A673 (cell line): ENCODE data around the gene GDF9. TPM values are rescaled to one million over a fixed set of nuclear protein-coding genes. Genes with fewer than 3 reads are reported as not detected.

Experiments used
- BruUV-seq: library from RNA; stranded (reverse); fragments of 400-500 nt; replicated peaks from 2 replicates; lab custom pipeline; 2021; lab: Mats Ljungman, UMichigan
- CTCF ChIA-PET: fragments of 300-600 bp; sonication (Branson Sonifier 250); formaldehyde crosslinking; loops from one replicate; lab custom pipeline; 2022; ENCODE audit warnings: antibody characterized with exemption; lab: Charles Lee
- POLR2A ChIA-PET: fragments of 300-600 bp; sonication (Branson Sonifier 250); formaldehyde crosslinking; loops from one replicate; lab custom pipeline; 2022; ENCODE audit warnings: antibody characterized with exemption; ENCODE audit not compliant: low non-redundant PET; lab: Charles Lee
- DNase-seq: peaks from one replicate; pipeline ENCODE4 v3.0.0-alpha.2; 2015; ENCODE audit warnings: low spot score
- H3K27ac ChIP-seq: fragments of 200-600 bp; sonication (generic); 2 replicates; pipeline ENCODE4 v1.5.1; 2016; ENCODE audit warnings: mixed run types, low read depth, mild to moderate bottlenecking, mixed read lengths, antibody characterized with exemption, low read length; ENCODE audit not compliant: poor library complexity, severe bottlenecking
- H3K27me3 ChIP-seq: fragments of 200-600 bp; sonication (generic); replicated peaks from 2 replicates; pipeline ENCODE4 v1.6.1; 2017; ENCODE audit warnings: mixed run types, low read depth, mild to moderate bottlenecking, mixed read lengths, antibody characterized with exemption, low read length; ENCODE audit not compliant: insufficient read depth, poor library complexity
- H3K36me3 ChIP-seq: fragments of 200-600 bp; sonication (generic); 2 replicates; pipeline ENCODE4 v1.6.1; 2016; ENCODE audit warnings: mixed run types, mild to moderate bottlenecking, mixed read lengths, antibody characterized with exemption, low read length; ENCODE audit not compliant: insufficient read depth, poor library complexity, severe bottlenecking
- H3K4me1 ChIP-seq: fragments of 200-600 bp; sonication (generic); 2 replicates; pipeline ENCODE4 v1.6.1; 2017; ENCODE audit warnings: mixed run types, mild to moderate bottlenecking, mixed read lengths, antibody characterized with exemption, low read length; ENCODE audit not compliant: insufficient read depth, poor library complexity, severe bottlenecking
- H3K4me3 ChIP-seq: fragments of 200-600 bp; sonication (generic); 2 replicates; pipeline ENCODE4 v1.5.1; 2016; ENCODE audit warnings: low read depth, mixed run types, mild to moderate bottlenecking, mixed read lengths, low read length; ENCODE audit not compliant: poor library complexity, severe bottlenecking
- H3K9me3 ChIP-seq: fragments of 200-600 bp; sonication (generic); 2 replicates; pipeline ENCODE4 v1.6.1; 2016; ENCODE audit warnings: mixed run types, low read depth, mild to moderate bottlenecking, mixed read lengths, antibody characterized with exemption, low read length; ENCODE audit not compliant: poor library complexity, severe bottlenecking
- EZH2 ChIP-seq: fragments of 200-600 bp; sonication (generic); IDR thresholded peaks from 2 replicates; pipeline ENCODE4 v1.6.1; 2017; ENCODE audit warnings: borderline replicate concordance, low read depth, mild to moderate bottlenecking, mixed read lengths, antibody characterized with exemption, low read length; ENCODE audit not compliant: poor library complexity, severe bottlenecking
- intact Hi-C: fragments of 100-400 bp; cut with micrococcal nuclease; formaldehyde crosslinking; loops from one replicate; pipeline ENCODE4 v1.10.0; 2022; ENCODE audit not compliant: unreplicated experiment
- total RNA-seq: library from RNA; stranded (reverse); gene quantifications from 2 replicates; pipeline ENCODE4 v1.2.3, GENCODE V29; 2021
- TF ChIP-seq, protein P1 (sequence below): fragments of 300-800, 200-600 bp; sonication (generic); conservative IDR thresholded peaks from 2 replicates; pipeline ENCODE4 v1.5.1; 2017; ENCODE audit warnings: low read depth, mild to moderate bottlenecking, antibody characterized with exemption, low read length, moderate library complexity, mixed read lengths

The GDF9 gene
- total RNA-seq, 1 experiment from 2014 or later: 0.32 TPM

DNA sequence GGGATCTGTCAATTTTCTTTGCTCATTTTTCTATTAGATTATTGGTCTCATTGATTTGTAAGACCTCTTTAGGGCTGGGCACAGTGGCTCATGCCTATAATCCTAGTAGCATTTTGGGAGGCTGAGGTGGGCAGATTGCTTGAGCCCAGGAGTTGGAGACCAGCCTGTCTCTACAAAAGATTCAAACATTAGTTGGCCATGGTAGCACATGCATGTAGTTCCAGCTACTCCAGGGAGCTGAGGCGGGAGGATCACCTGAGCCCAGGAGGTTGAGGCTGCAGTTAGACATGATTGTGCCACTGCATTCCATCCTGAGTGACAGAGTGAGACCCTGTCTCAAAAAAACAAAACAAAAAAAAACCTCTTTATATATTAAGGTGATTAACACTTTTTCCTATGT, 29.4 kb downstream of the GDF9 start:
- Histone ChIP-seq H3K4me3 (no peak overlapping the region), H3K4me1 (no peaks in the 10 kb centered on the region), H3K9me3 (no peaks in the 10 kb centered on the region), H3K36me3 (no peaks in the 10 kb centered on the region), H3K27ac (no peak overlapping the region), H3K27me3 (no peaks in the 10 kb centered on the region)
- ChIA-PET POLR2A (no interaction called here), CTCF (interaction anchor here (0.5 kb wide), 1 partner anchor 1968 kb away, joined by 7 read pairs; no protein-coding TSS in a partner anchor)
- intact Hi-C loops: no loop called here
- no TSS peak for BruUV-seq
- TF ChIP-seq EZH2: no peak
- TF ChIP-seq, protein P1, sequence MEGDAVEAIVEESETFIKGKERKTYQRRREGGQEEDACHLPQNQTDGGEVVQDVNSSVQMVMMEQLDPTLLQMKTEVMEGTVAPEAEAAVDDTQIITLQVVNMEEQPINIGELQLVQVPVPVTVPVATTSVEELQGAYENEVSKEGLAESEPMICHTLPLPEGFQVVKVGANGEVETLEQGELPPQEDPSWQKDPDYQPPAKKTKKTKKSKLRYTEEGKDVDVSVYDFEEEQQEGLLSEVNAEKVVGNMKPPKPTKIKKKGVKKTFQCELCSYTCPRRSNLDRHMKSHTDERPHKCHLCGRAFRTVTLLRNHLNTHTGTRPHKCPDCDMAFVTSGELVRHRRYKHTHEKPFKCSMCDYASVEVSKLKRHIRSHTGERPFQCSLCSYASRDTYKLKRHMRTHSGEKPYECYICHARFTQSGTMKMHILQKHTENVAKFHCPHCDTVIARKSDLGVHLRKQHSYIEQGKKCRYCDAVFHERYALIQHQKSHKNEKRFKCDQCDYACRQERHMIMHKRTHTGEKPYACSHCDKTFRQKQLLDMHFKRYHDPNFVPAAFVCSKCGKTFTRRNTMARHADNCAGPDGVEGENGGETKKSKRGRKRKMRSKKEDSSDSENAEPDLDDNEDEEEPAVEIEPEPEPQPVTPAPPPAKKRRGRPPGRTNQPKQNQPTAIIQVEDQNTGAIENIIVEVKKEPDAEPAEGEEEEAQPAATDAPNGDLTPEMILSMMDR: no peak
- no peak for DNase-seq

DNA sequence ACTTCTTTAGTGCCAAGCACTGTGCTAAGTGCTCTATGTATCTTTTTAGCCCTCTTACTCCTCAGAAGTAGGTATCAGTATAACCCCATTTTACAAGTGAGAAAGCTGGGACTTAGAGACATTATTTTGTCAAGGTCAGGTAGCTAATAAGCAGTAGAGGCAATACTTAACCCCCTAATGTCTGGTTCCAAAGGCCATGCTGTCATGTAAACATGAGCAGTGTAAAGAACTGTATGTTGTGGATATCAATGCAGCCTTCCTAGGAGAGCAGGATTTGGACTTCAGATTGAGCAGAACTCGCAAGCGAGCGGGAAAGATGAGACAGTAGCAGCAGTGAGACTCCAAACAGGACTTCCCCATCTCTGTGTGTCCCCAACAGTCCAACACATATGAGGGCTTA, 32.2 kb downstream of the GDF9 start:
- Histone ChIP-seq H3K4me1 (peaks cover 2% of the 10 kb centered on the region), H3K9me3 (no peaks in the 10 kb centered on the region), H3K27ac (no peak overlapping the region), H3K4me3 (no peak overlapping the region), H3K27me3 (peaks cover 6% of the 10 kb centered on the region), H3K36me3 (no peaks in the 10 kb centered on the region)
- BruUV-seq: no TSS peak
- no peak for DNase-seq
- ChIA-PET CTCF (no interaction called here), POLR2A (no interaction called here)
- intact Hi-C loops: no loop called here
- TF ChIP-seq, protein P1: no peak
- no peak for TF ChIP-seq EZH2

DNA sequence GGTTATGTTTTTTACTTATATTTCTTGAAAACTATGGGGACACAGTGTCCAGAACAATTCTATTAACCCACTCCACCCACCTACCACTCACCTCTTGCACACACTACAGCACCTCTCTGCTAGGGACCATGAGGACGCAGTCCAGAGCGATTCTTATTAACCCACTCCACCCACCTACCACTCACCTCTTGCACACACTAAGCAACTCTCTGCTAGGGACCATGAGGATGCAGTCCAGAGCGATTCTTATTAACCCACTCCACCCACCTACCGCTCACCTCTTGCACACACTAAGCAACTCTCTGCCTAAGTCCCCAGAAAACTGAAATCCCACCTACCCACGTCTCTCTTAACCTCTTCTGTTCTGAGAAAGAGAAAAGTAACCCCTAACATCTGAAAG, 33.7 kb downstream of the GDF9 start:
- no peaks in the 10 kb centered on the region for H3K36me3 ChIP-seq
- no peak overlapping the region for H3K27ac ChIP-seq
- no peak for DNase-seq
- H3K9me3 ChIP-seq: no peaks in the 10 kb centered on the region
- intact Hi-C loops: no loop called here
- no TSS peak for BruUV-seq
- POLR2A ChIA-PET: no interaction called here
- CTCF ChIA-PET: interaction anchor here (0.6 kb wide), 1 partner anchor 327 kb away, joined by 3 read pairs; no protein-coding TSS in a partner anchor
- H3K4me3 ChIP-seq: no peak overlapping the region
- H3K4me1 ChIP-seq: peaks cover 2% of the 10 kb centered on the region
- peaks cover 9% of the 10 kb centered on the region for H3K27me3 ChIP-seq
- TF ChIP-seq EZH2: no peak
- TF ChIP-seq, protein P1: no peak
